ENCODE measurements around the gene SCGB3A1. TPM values are rescaled to one million over a fixed set of nuclear protein-coding genes. Genes with fewer than 3 reads are reported as not detected.

SCGB3A1 gene
- total RNA-seq, 3 donors from 2014 or later = 8.8 to 66.5 TPM; not detected in 1

GRCh38 chr5:180621311-180621710 lies 30.0 kb upstream of the SCGB3A1 start:
- TF ChIP-seq POLR2AphosphoS5 (IDR thresholded peaks at IDR 0.05) (no peak), POLR2A (IDR thresholded peaks at IDR 0.05) (no peak), CTCF (IDR thresholded peaks at IDR 0.05) (no peak)
- intact Hi-C loops (cut with DNase I; ENCODE audit: low total_unique reads) = no loop called here
- Histone ChIP-seq H3K4me1 (no peaks in the 10 kb centered on the region), H3K9me3 (no peaks in the 10 kb centered on the region), H3K27ac (no peak overlapping the region), H3K27me3 (peaks cover 0 to 14% of the 10 kb centered on the region in 2 donors), H3K4me3 (no peak overlapping the region), H3K36me3 (no peaks in the 10 kb centered on the region)
- no peak for DNase-seq (ENCODE audit: low spot score in 2 of 2)

GRCh38 chr5:180620014-180620413 lies 28.7 kb upstream of the SCGB3A1 start:
- no peaks in the 10 kb centered on the region for H3K36me3 ChIP-seq
- TF ChIP-seq POLR2AphosphoS5 (IDR thresholded peaks at IDR 0.05) = no peak
- no peak for TF ChIP-seq POLR2A (IDR thresholded peaks at IDR 0.05)
- TF ChIP-seq CTCF (IDR thresholded peaks at IDR 0.05) = no peak
- no peak for DNase-seq (ENCODE audit: low spot score in 2 of 2)
- no peaks in the 10 kb centered on the region for H3K4me1 ChIP-seq
- H3K9me3 ChIP-seq = no peaks in the 10 kb centered on the region
- intact Hi-C loops (cut with DNase I; ENCODE audit: low total_unique reads) = no loop called here
- no peak overlapping the region for H3K4me3 ChIP-seq
- peaks cover 0 to 14% of the 10 kb centered on the region in 2 donors for H3K27me3 ChIP-seq
- no peak overlapping the region for H3K27ac ChIP-seq

GRCh38 chr5:180619563-180619915 lies 28.2 kb upstream of the SCGB3A1 start:
- TF ChIP-seq POLR2A (IDR thresholded peaks at IDR 0.05) = no peak
- TF ChIP-seq POLR2AphosphoS5 (IDR thresholded peaks at IDR 0.05) = no peak
- TF ChIP-seq CTCF (IDR thresholded peaks at IDR 0.05) = no peak
- H3K9me3 ChIP-seq = no peaks in the 10 kb centered on the region
- peaks cover 0 to 14% of the 10 kb centered on the region in 2 donors for H3K27me3 ChIP-seq
- no peaks in the 10 kb centered on the region for H3K4me1 ChIP-seq
- no peak for DNase-seq (ENCODE audit: low spot score in 2 of 2)
- intact Hi-C loops (cut with DNase I; ENCODE audit: low total_unique reads) = no loop called here
- no peak overlapping the region for H3K27ac ChIP-seq
- H3K36me3 ChIP-seq = no peaks in the 10 kb centered on the region
- H3K4me3 ChIP-seq = peak overlapping the region in 1 of 3 donors; percentile 59

- Histone ChIP-seq H3K4me1 (no peaks in the 10 kb centered on the region), H3K4me3 (peak overlapping the region; percentile 17 to 59 (median 37)), H3K36me3 (no peaks in the 10 kb centered on the region), H3K9me3 (no peaks in the 10 kb centered on the region), H3K27me3 (peaks cover 0 to 14% of the 10 kb centered on the region in 2 donors), H3K27ac (no peak overlapping the region)
- intact Hi-C loops (cut with DNase I; ENCODE audit: low total_unique reads) = no loop called here
- DNase-seq (ENCODE audit: low spot score in 2 of 2) = no peak
- TF ChIP-seq CTCF (IDR thresholded peaks at IDR 0.05) (no peak), POLR2AphosphoS5 (IDR thresholded peaks at IDR 0.05) (no peak), POLR2A (IDR thresholded peaks at IDR 0.05) (no peak)
Measured at GRCh38 chr5:180618829-180619562, 27.7 kb upstream of the SCGB3A1 start.

GRCh38 chr5:180618487-180618828 lies 27.2 kb upstream of the SCGB3A1 start:
- H3K27me3 ChIP-seq = peaks cover 0 to 14% of the 10 kb centered on the region in 2 donors
- no peaks in the 10 kb centered on the region for H3K4me1 ChIP-seq
- intact Hi-C loops (cut with DNase I; ENCODE audit: low total_unique reads) = no loop called here
- H3K36me3 ChIP-seq = no peaks in the 10 kb centered on the region
- H3K9me3 ChIP-seq = no peaks in the 10 kb centered on the region
- H3K4me3 ChIP-seq = peak overlapping the region; percentile 17 to 59 (median 37)
- no peak overlapping the region for H3K27ac ChIP-seq
- TF ChIP-seq POLR2AphosphoS5 (IDR thresholded peaks at IDR 0.05) (no peak), CTCF (IDR thresholded peaks at IDR 0.05) (no peak), POLR2A (IDR thresholded peaks at IDR 0.05) (no peak)
- no peak for DNase-seq (ENCODE audit: low spot score in 2 of 2)
